ENCODE results near the gene PCMTD2.
"Not testable (repeated sequence)": the region's sequence is repeated elsewhere in the genome, so short reads cannot be mapped to it uniquely, and the experiment has no call there.

DNA sequence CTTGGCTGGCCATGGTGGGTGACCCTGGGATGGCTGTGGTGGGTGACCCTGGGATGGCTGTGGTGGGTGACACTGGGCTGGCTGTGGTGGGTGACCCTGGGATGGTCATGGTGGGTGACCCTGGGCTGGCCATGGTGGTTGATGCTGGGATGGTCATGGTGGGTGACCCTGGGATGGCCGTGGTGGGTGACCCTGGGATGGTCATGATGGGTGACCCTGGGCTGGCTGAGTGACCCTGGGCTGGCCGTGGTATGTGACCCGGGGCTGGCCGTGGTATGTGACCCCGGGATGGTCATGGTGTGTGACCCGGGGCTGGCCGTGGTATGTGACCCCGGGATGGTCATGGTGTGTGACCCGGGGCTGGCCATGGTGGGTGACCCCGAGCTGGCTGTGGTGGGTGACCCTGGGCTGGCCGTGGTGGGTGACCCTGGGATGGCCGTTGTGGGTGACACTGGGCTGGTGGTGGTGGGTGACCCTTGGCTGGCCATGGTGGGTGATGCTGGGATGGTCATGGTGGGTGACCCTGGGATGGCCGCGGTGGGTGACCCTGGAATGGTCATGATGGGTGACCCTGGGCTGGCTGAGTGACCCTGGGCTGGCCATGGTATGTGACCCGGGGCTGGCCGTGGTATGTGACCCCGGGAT, 20.5 kb upstream of the PCMTD2 start:
- not testable (repeated sequence) for TF ChIP-seq POLR2A (IDR thresholded peaks at IDR 0.05; ENCODE audit: low read depth); CTCF (IDR thresholded peaks at IDR 0.05); EP300 (IDR thresholded peaks at IDR 0.05)
